NCI-H748 treated with DMSO at 0.1 percent for 48 hours (cell line): ENCODE data around the gene TAS2R43.
"Not testable (repeated sequence)": the region's sequence is repeated elsewhere in the genome, so short reads cannot be mapped to it uniquely, and the experiment has no call there.

Experiments
- DNase-seq: peaks from one replicate; lab custom pipeline; 2025; lab: John Stamatoyannopoulos, UW

Gene TAS2R43

DNA sequence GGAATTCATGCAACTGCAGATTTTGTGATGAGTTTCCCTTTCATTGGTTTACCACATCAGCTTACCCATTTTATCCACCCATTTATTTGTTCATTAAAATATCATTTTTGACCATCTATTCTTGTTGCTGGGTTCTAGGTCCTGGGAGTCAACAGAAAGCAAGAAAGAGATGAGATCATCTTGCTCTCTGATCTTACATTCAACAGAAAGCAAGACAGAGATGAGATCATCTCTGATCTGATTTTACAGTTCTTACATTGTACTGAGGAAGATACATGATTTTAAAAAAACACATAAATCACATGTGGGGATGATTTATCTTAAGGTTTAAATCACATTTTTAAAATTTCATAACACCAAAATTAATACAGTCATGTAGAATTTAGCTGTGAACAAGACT is 32.3 kb downstream of the TAS2R43 start:
- no peak for DNase-seq

DNA sequence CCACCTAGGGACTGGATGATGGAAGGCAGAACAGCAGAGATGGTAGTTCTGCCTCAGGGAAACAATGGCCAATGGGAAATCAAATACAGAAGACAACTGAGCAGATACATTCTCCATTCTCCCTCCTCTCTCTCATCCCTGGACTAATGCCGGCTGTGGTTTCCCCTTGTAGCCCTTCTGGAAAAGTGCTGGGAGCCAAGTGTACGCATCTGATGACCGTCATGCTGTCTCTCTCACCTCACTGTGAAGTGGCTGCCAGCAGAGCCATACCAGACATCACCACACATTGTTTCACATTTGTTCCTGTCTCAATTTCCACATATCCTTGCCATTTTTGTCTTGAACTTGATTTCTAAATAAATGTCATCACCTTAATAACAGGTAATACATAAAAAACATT is 33.1 kb downstream of the TAS2R43 start:
- no peak for DNase-seq

GRCh38 chr12:11055306-11055705 is 36.8 kb downstream of the TAS2R43 start:
- no peak for DNase-seq

GRCh38 chr12:11049806-11050531 is 42.1 kb downstream of the TAS2R43 start:
- DNase-seq, result not testable (repeated sequence)

DNA sequence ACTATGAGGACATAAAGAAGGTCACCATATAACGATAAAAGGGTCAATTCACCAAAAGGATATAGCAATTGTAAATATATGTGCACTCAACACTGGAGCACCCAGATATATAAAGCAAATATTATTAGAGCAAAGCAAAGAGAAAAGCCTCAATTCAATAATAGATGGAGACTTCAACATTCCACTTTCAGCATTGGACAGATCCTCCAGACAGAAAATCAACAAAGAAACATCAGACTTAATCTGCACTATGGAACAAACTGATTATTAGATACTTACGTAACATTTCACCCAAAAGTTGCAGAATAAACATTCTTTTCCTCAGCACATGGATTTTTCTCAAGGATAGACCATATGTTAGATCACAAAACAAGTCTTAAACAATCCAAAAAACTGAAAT is 50.7 kb downstream of the TAS2R43 start:
- DNase-seq, result not testable (repeated sequence)
